Cardiac muscle cell (in vitro differentiated cells and primary cell): Measurements from ENCODE around the gene ZNF654. TPM values are rescaled to one million over a fixed set of nuclear protein-coding genes. Genes with fewer than 3 reads are reported as not detected.
"Not testable (repeated sequence)": the region's sequence is repeated elsewhere in the genome, so short reads cannot be mapped to it uniquely, and the experiment has no call there.

ENCODE experiments used
- DNase-seq, 2 donors: peaks; one replicate each; pipeline versions ENCODE4 v3.0.0 to v3.0.0-alpha.2; 2010 to 2017; ENCODE audit warnings: low read depth in 1 of 2, low spot score in 1 of 2
- H3K27ac ChIP-seq: fragments of 200-600 bp; sonication (generic); 2 replicates; pipeline ENCODE4 v1.5.1; 2016
- H3K27me3 ChIP-seq: fragments of 200-600 bp; sonication (generic); 2 replicates; pipeline ENCODE4 v1.6.0; 2016; ENCODE audit warnings: control low read depth
- H3K36me3 ChIP-seq: fragments of 200-600 bp; sonication (generic); 2 replicates; pipeline ENCODE4 v1.5.1; 2016; ENCODE audit warnings: control low read depth
- H3K4me1 ChIP-seq: fragments of 200-600 bp; sonication (generic); 2 replicates; pipeline ENCODE4 v1.8.1; 2017; ENCODE audit warnings: low read depth, mild to moderate bottlenecking, mixed run types
- H3K4me3 ChIP-seq: fragments of 200-600 bp; sonication (generic); 2 replicates; pipeline ENCODE4 v1.5.1; 2016; ENCODE audit warnings: mild to moderate bottlenecking
- H3K9me3 ChIP-seq: fragments of 200-600 bp; sonication (generic); 2 replicates; pipeline ENCODE4 v1.5.1; 2017; ENCODE audit warnings: low read depth, mild to moderate bottlenecking, control low read depth
- polyA plus RNA-seq: library from polyadenylated mRNA; unstranded; fragments of >200 nt; fragmentation: Nextera tagmentation; extraction: Ambion mirVana; gene quantifications from 2 replicates; pipeline ENCODE4 v1.2.1, GENCODE V29; 2016
- total RNA-seq: library from RNA; depleted of rRNA; stranded (reverse); fragments of >200 nt; gene quantifications from 2 replicates; pipeline ENCODE4 v1.2.3, GENCODE V29; 2016
- TF ChIP-seq, protein P1 (sequence below): IDR thresholded peaks from 2 replicates; pipeline ENCODE4 v1.5.1; 2012; ENCODE audit warnings: low read depth, mild to moderate bottlenecking, low read length

Gene ZNF654
- total and polyA plus RNA-seq, 2 experiments from 2014 or later = 12.0 to 13.1 TPM

DNA sequence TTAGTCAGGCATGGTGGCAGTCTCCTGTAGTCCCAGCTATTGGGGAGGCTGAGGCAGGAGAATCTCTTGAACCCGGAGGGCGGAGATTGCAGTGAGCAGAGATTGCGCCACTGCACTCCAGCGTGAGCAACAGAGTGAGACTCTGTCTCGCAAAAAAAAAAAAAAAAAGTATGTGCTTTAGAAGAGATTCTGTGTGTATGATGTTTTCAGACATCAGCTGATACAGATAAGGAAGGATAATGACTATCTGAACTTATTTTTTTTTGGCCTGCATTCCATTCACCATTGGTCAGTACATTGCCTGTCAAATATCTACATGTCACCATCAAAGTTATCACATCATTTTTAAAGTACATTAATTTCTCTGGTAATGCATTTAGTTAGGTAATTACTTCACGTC, 108.1 kb downstream of the ZNF654 start:
- no peaks in the 10 kb centered on the region for H3K27me3 ChIP-seq
- no peaks in the 10 kb centered on the region for H3K9me3 ChIP-seq
- TF ChIP-seq, protein P1, sequence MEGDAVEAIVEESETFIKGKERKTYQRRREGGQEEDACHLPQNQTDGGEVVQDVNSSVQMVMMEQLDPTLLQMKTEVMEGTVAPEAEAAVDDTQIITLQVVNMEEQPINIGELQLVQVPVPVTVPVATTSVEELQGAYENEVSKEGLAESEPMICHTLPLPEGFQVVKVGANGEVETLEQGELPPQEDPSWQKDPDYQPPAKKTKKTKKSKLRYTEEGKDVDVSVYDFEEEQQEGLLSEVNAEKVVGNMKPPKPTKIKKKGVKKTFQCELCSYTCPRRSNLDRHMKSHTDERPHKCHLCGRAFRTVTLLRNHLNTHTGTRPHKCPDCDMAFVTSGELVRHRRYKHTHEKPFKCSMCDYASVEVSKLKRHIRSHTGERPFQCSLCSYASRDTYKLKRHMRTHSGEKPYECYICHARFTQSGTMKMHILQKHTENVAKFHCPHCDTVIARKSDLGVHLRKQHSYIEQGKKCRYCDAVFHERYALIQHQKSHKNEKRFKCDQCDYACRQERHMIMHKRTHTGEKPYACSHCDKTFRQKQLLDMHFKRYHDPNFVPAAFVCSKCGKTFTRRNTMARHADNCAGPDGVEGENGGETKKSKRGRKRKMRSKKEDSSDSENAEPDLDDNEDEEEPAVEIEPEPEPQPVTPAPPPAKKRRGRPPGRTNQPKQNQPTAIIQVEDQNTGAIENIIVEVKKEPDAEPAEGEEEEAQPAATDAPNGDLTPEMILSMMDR = no peak
- H3K27ac ChIP-seq = no peak overlapping the region
- no peak overlapping the region for H3K4me3 ChIP-seq
- no peaks in the 10 kb centered on the region for H3K36me3 ChIP-seq
- no peak for DNase-seq
- no peaks in the 10 kb centered on the region for H3K4me1 ChIP-seq

DNA sequence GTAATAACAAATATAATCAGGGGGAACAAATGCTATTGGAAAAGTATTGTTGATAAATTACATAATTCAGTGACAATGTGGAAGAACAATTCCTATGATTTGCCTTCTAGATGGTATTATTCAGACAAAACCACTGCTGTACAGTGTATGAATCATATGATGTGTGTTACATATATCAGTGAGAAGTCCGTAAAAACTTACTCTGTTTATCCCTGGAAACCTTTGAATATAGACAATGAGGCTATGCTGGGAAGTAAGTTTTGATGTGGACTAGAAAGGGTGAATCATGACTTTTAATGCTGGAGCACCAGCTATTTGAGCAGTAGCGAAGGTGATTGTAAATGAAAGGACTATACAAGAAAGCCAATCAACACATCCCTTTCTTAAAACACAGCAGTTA, 108.6 kb downstream of the ZNF654 start:
- DNase-seq = no peak
- no peaks in the 10 kb centered on the region for H3K4me1 ChIP-seq
- H3K9me3 ChIP-seq = no peaks in the 10 kb centered on the region
- no peak overlapping the region for H3K27ac ChIP-seq
- no peaks in the 10 kb centered on the region for H3K27me3 ChIP-seq
- TF ChIP-seq, protein P1 = no peak
- H3K4me3 ChIP-seq = no peak overlapping the region
- no peaks in the 10 kb centered on the region for H3K36me3 ChIP-seq

- TF ChIP-seq, protein P1 = no peak
- H3K27me3 ChIP-seq = no peaks in the 10 kb centered on the region
- no peak overlapping the region for H3K27ac ChIP-seq
- H3K36me3 ChIP-seq = no peaks in the 10 kb centered on the region
- H3K4me1 ChIP-seq = no peaks in the 10 kb centered on the region
- no peak for DNase-seq
- no peak overlapping the region for H3K4me3 ChIP-seq
- H3K9me3 ChIP-seq = no peaks in the 10 kb centered on the region
Measured at GRCh38 chr3:88168171-88168570, 109.1 kb downstream of the ZNF654 start.

DNA sequence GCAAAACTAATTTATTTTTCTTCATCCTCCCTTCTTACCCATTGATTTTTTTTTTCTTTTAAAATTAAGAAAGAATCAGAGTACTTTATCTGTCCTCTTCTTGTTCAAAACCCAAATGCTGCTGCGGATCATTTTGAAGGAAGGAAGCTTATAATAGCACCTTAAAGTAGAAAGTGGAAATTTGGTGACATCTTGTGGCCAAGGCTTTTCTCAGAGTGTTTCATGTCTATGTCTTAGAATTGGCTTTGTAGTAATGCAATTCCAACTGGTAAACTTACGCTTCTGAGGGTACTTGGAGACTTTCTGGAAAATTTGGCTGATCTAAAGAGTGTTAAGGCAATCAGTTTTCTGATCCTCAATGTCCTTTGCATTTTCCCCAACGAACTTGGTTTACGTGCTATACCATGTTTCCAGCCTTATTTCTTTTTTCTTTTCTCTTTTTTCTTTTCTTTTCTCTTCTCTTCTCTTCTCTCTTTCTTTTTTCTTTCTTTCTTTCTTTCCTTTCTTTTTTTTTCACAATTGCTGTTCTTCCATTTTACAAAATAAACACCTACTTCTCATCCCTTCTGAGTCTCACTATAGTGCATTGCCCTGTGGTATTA, 121.4 kb downstream of the ZNF654 start:
- Histone ChIP-seq H3K27me3 (no peaks in the 10 kb centered on the region), H3K36me3 (no peaks in the 10 kb centered on the region), H3K4me3 (no peak overlapping the region), H3K27ac (no peak overlapping the region), H3K4me1 (no peaks in the 10 kb centered on the region), H3K9me3 (no peaks in the 10 kb centered on the region)
- DNase-seq = peak; percentile 23 to 75
- TF ChIP-seq, protein P1 = peak; percentile 59

- not testable (repeated sequence) for H3K27me3 ChIP-seq, H3K9me3 ChIP-seq, DNase-seq, H3K36me3 ChIP-seq, H3K4me1 ChIP-seq, H3K4me3 ChIP-seq, H3K27ac ChIP-seq
Measured at GRCh38 chr3:88182165-88182918, 123.3 kb downstream of the ZNF654 start.

DNA sequence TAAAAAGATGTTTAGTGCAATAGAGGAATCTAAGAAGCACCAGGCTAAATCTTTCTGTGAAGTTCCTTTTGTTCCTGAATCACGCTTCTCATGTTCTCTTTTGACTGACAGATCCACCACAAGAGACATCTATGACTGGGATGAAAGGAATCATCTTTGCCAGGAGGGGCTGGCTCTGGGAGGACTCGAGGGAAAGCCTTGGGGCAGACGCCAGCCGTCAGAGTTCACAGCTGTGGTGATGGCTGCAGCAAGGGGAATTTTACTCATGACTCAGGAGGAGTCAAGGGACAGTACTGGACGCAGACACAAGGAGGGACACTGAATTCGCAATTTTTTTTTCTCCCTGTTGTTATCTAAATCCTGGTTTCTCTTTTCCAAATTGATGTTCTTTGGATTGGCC, 129.4 kb downstream of the ZNF654 start:
- no peaks in the 10 kb centered on the region for H3K36me3 ChIP-seq
- H3K27me3 ChIP-seq = no peaks in the 10 kb centered on the region
- peak in 1 of 2 donors; percentile 33 for DNase-seq
- no peak overlapping the region for H3K27ac ChIP-seq
- H3K9me3 ChIP-seq = no peaks in the 10 kb centered on the region
- TF ChIP-seq, protein P1 = no peak
- H3K4me3 ChIP-seq = no peak overlapping the region
- H3K4me1 ChIP-seq = no peaks in the 10 kb centered on the region
